Activated T-cell treated with anti-CD3 and anti-CD28 coated beads, Interleukin-2, amount 50 U/mL, for 24 hours (primary cell): ENCODE measurements around the gene PFN4.

Experiments used
- DNase-seq: peaks from one replicate; pipeline ENCODE4 v3.0.0-alpha.2; 2020
- H3K27ac Mint-ChIP-seq: 2 replicates; pipeline ENCODE4 v1.8.0; 2020; ENCODE audit warnings: mild to moderate bottlenecking, mixed read lengths
- H3K27me3 Mint-ChIP-seq: 2 replicates; pipeline ENCODE4 v1.8.0; 2020; ENCODE audit warnings: mixed read lengths
- H3K36me3 Mint-ChIP-seq: 2 replicates; pipeline ENCODE4 v1.8.0; 2020; ENCODE audit warnings: low read depth, mixed read lengths
- H3K4me1 Mint-ChIP-seq: 2 replicates; pipeline ENCODE4 v1.8.0; 2020; ENCODE audit warnings: low read depth, mixed read lengths
- H3K4me3 Mint-ChIP-seq: 2 replicates; pipeline ENCODE4 v1.8.0; 2020; ENCODE audit warnings: mild to moderate bottlenecking, moderate library complexity, mixed read lengths
- H3K9me3 Mint-ChIP-seq: 2 replicates; pipeline ENCODE4 v1.8.0; 2020; ENCODE audit warnings: mixed read lengths

PFN4 gene

GRCh38 chr2:24077535-24077877 is 45.6 kb downstream of the PFN4 start:
- no peak for DNase-seq
- Mint-ChIP-seq H3K9me3 (no peaks in the 10 kb centered on the region), H3K27me3 (no peaks in the 10 kb centered on the region), H3K4me1 (peaks cover 37% of the 10 kb centered on the region), H3K27ac (peak overlapping the region; percentile 71), H3K4me3 (peak overlapping the region; percentile 98), H3K36me3 (peaks cover 42% of the 10 kb centered on the region)

- Mint-ChIP-seq H3K4me3 (peak overlapping the region; percentile 98), H3K4me1 (peaks cover 41% of the 10 kb centered on the region), H3K9me3 (no peaks in the 10 kb centered on the region), H3K36me3 (peaks cover 42% of the 10 kb centered on the region), H3K27ac (peak overlapping the region; percentile 97), H3K27me3 (no peaks in the 10 kb centered on the region)
- no peak for DNase-seq
Measured at GRCh38 chr2:24076849-24077534, 46.1 kb downstream of the PFN4 start.

GRCh38 chr2:24075915-24076848 is 47.0 kb downstream of the PFN4 start, which contains the start of gene SF3B6:
Gene SF3B6, minus strand, starts transcription at chr2:24076326. Its CDS starts 97 bp downstream, at chr2:24076229.
- Mint-ChIP-seq H3K9me3 (no peaks in the 10 kb centered on the region), H3K27ac (peak within 1 kb of the TSS; percentile 97), H3K27me3 (no peaks in the 10 kb centered on the region), H3K4me1 (peaks cover 46% of the 10 kb centered on the region), H3K36me3 (peaks cover 48% of the 10 kb centered on the region), H3K4me3 (peak within 1 kb of the TSS; percentile 98)
- DNase-seq: peak; percentile 99

GRCh38 chr2:24075259-24075658 is 47.9 kb downstream of the PFN4 start:
- peak overlapping the region; percentile 97 for H3K27ac Mint-ChIP-seq
- H3K9me3 Mint-ChIP-seq: no peaks in the 10 kb centered on the region
- H3K4me1 Mint-ChIP-seq: peaks cover 46% of the 10 kb centered on the region
- DNase-seq: no peak
- H3K4me3 Mint-ChIP-seq: peak overlapping the region; percentile 98
- H3K36me3 Mint-ChIP-seq: peaks cover 50% of the 10 kb centered on the region
- H3K27me3 Mint-ChIP-seq: no peaks in the 10 kb centered on the region

GRCh38 chr2:24073816-24074215 is 49.3 kb downstream of the PFN4 start:
- no peak for DNase-seq
- Mint-ChIP-seq H3K9me3 (no peaks in the 10 kb centered on the region), H3K36me3 (peaks cover 64% of the 10 kb centered on the region), H3K4me3 (peak overlapping the region; percentile 98), H3K4me1 (peaks cover 46% of the 10 kb centered on the region), H3K27ac (peak overlapping the region; percentile 85), H3K27me3 (no peaks in the 10 kb centered on the region)

- Mint-ChIP-seq H3K4me3 (no peak overlapping the region), H3K36me3 (peaks cover 80% of the 10 kb centered on the region)
Measured at GRCh38 chr2:24072259-24072658, 50.9 kb downstream of the PFN4 start.

GRCh38 chr2:24065341-24065740 is 57.8 kb downstream of the PFN4 start:
- H3K27me3 Mint-ChIP-seq: no peaks in the 10 kb centered on the region
- H3K36me3 Mint-ChIP-seq: peaks cover 46% of the 10 kb centered on the region

More at GRCh38 chr2:24072259-24072658, 50.9 kb downstream of the PFN4 start:
- peaks cover 39% of the 10 kb centered on the region for H3K4me1 Mint-ChIP-seq
- no peaks in the 10 kb centered on the region for H3K9me3 Mint-ChIP-seq
- H3K27ac Mint-ChIP-seq: peak overlapping the region; percentile 79
- DNase-seq: no peak
- no peaks in the 10 kb centered on the region for H3K27me3 Mint-ChIP-seq

More at GRCh38 chr2:24065341-24065740, 57.8 kb downstream of the PFN4 start:
- H3K4me3 Mint-ChIP-seq: no peak overlapping the region
- peak overlapping the region; percentile 1 for H3K27ac Mint-ChIP-seq
- no peaks in the 10 kb centered on the region for H3K9me3 Mint-ChIP-seq
- peaks cover 13% of the 10 kb centered on the region for H3K4me1 Mint-ChIP-seq
- DNase-seq: no peak
